ENCODE measurements around the gene PROK2.

DNA sequence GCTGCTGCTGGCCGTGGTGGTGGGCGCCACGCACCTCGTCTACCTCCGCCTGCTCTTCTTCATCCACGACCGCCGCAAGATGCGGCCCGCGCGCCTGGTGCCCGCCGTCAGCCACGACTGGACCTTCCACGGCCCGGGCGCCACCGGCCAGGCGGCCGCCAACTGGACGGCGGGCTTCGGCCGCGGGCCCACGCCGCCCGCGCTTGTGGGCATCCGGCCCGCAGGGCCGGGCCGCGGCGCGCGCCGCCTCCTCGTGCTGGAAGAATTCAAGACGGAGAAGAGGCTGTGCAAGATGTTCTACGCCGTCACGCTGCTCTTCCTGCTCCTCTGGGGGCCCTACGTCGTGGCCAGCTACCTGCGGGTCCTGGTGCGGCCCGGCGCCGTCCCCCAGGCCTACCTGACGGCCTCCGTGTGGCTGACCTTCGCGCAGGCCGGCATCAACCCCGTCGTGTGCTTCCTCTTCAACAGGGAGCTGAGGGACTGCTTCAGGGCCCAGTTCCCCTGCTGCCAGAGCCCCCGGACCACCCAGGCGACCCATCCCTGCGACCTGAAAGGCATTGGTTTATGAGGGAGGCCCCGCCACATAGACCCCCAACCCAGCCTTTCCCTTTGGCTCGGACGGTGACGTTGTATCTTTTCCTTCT lies 30.2 kb downstream of the PROK2 start:
- TF ChIP-seq POLR2A (IDR thresholded peaks at IDR 0.05): no peak
- TF ChIP-seq, protein P1, sequence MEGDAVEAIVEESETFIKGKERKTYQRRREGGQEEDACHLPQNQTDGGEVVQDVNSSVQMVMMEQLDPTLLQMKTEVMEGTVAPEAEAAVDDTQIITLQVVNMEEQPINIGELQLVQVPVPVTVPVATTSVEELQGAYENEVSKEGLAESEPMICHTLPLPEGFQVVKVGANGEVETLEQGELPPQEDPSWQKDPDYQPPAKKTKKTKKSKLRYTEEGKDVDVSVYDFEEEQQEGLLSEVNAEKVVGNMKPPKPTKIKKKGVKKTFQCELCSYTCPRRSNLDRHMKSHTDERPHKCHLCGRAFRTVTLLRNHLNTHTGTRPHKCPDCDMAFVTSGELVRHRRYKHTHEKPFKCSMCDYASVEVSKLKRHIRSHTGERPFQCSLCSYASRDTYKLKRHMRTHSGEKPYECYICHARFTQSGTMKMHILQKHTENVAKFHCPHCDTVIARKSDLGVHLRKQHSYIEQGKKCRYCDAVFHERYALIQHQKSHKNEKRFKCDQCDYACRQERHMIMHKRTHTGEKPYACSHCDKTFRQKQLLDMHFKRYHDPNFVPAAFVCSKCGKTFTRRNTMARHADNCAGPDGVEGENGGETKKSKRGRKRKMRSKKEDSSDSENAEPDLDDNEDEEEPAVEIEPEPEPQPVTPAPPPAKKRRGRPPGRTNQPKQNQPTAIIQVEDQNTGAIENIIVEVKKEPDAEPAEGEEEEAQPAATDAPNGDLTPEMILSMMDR (IDR thresholded peaks at IDR 0.05): no peak

Measured in body of pancreas (tissue), 4 donors.